IMR-90 (cell line): ENCODE measurements around the gene SLC17A6. TPM values are rescaled to one million over a fixed set of nuclear protein-coding genes. Genes with fewer than 3 reads are reported as not detected.

Experiments used
- ATAC-seq: fragments of 200-7000 bp; cut with Tn5 transposase; 2 replicates; pipeline ENCODE4 v1.9.1; 2020; ENCODE audit warnings: low read depth, mild to moderate bottlenecking, moderate library complexity
- BruUV-seq: library from RNA; stranded (reverse); fragments of 400-500 nt; replicated peaks from 2 replicates; lab custom pipeline; 2021; lab: Mats Ljungman, UMichigan
- CTCF ChIA-PET: fragments of 300-600 bp; formaldehyde crosslinking; extraction: SDS; loops from one replicate; lab custom pipeline; 2021; ENCODE audit warnings: antibody characterized with exemption; lab: Yijun Ruan, JAX
- POLR2A ChIA-PET: fragments of 300-600 bp; sonication (Branson Sonifier 250); formaldehyde crosslinking; loops from one replicate; lab custom pipeline; 2022; ENCODE audit warnings: antibody characterized with exemption; ENCODE audit not compliant: unreplicated experiment; lab: Charles Lee
- DNase-seq: peaks from one replicate; pipeline ENCODE4 v3.0.0; 2013
- H2AFZ ChIP-seq: replicated peaks from 2 replicates; pipeline ENCODE3; 2013; ENCODE audit warnings: low read length, mild to moderate bottlenecking; ENCODE audit not compliant: poor library complexity
- H2AK5ac ChIP-seq: 2 replicates; pipeline ENCODE4 v1.6.1; 2013; ENCODE audit warnings: low read depth, low read length, inconsistent platforms
- H2AK9ac ChIP-seq: replicated peaks from 2 replicates; pipeline ENCODE3; 2013; ENCODE audit warnings: mild to moderate bottlenecking, low read depth, low read length, moderate library complexity; ENCODE audit not compliant: poor library complexity
- H2BK120ac ChIP-seq: 2 replicates; pipeline ENCODE4 v1.6.1; 2013; ENCODE audit warnings: low read depth, low read length, inconsistent platforms
- H2BK15ac ChIP-seq: 3 replicates; pipeline ENCODE4 v1.6.1; 2013; ENCODE audit warnings: low read depth, low read length, inconsistent platforms
- H2BK20ac ChIP-seq: 2 replicates; pipeline ENCODE4 v1.6.1; 2013; ENCODE audit warnings: low read depth, mild to moderate bottlenecking, inconsistent platforms, low read length, moderate library complexity
- H2BK5ac ChIP-seq: 2 replicates; pipeline ENCODE4 v1.6.1; 2013; ENCODE audit warnings: mild to moderate bottlenecking, low read depth, low read length, inconsistent platforms; ENCODE audit not compliant: poor library complexity, severe bottlenecking
- H3K14ac ChIP-seq: replicated peaks from 2 replicates; pipeline ENCODE4 v1.6.1; 2013; ENCODE audit warnings: low read depth, low read length, inconsistent platforms
- H3K18ac ChIP-seq: 2 replicates; pipeline ENCODE4 v1.6.1; 2013; ENCODE audit warnings: low read depth, low read length, control low read depth
- H3K23ac ChIP-seq: 2 replicates; pipeline ENCODE4 v1.6.1; 2013; ENCODE audit warnings: low read depth, low read length, inconsistent platforms
- H3K27ac ChIP-seq: 2 replicates; pipeline ENCODE4 v1.5.1; 2013; ENCODE audit warnings: mild to moderate bottlenecking, control low read depth, low read length; ENCODE audit not compliant: insufficient read depth
- H3K27me3 ChIP-seq: 2 replicates; pipeline ENCODE4 v1.6.1; 2013; ENCODE audit warnings: low read length; ENCODE audit not compliant: control insufficient read depth, insufficient read depth
- H3K36me3 ChIP-seq: 2 replicates; pipeline ENCODE4 v1.6.1; 2013; ENCODE audit warnings: low read length, mixed read lengths; ENCODE audit not compliant: control insufficient read depth, insufficient read depth
- H3K4ac ChIP-seq: 2 replicates; pipeline ENCODE4 v1.6.1; 2013; ENCODE audit warnings: low read depth, low read length, inconsistent platforms
- H3K4me1 ChIP-seq: 2 replicates; pipeline ENCODE4 v1.6.1; 2013; ENCODE audit warnings: low read length, mixed read lengths; ENCODE audit not compliant: control insufficient read depth, insufficient read depth
- H3K4me2 ChIP-seq: 2 replicates; pipeline ENCODE4 v1.6.1; 2013; ENCODE audit warnings: low read depth, mild to moderate bottlenecking, control low read depth, low read length, moderate library complexity
- H3K4me3 ChIP-seq: 2 replicates; pipeline ENCODE4 v1.5.1; 2013; ENCODE audit warnings: low read depth, mild to moderate bottlenecking, control low read depth, low read length, moderate library complexity; ENCODE audit not compliant: insufficient read depth
- H3K56ac ChIP-seq: 2 replicates; pipeline ENCODE4 v1.6.1; 2013; ENCODE audit warnings: low read length, inconsistent platforms; ENCODE audit not compliant: insufficient read depth; ENCODE audit errors: extremely low read depth
- H3K79me1 ChIP-seq, 2 experiments: 2 replicates each; pipeline ENCODE4 v1.6.1; 2013; ENCODE audit warnings: low read length in 2 of 2, inconsistent platforms in 1 of 2, low read depth in 1 of 2
- H3K9ac ChIP-seq: 2 replicates; pipeline ENCODE4 v1.6.1; 2013; ENCODE audit warnings: low read depth, low read length, control low read depth
- H3K9me1 ChIP-seq: 2 replicates; pipeline ENCODE4 v1.6.1; 2013; ENCODE audit warnings: low read length, inconsistent platforms; ENCODE audit not compliant: insufficient read depth
- H3K9me3 ChIP-seq: 2 replicates; pipeline ENCODE4 v1.6.1; 2013; ENCODE audit warnings: low read length; ENCODE audit not compliant: control insufficient read depth, insufficient read depth
- H4K20me1 ChIP-seq: 2 replicates; pipeline ENCODE4 v1.6.1; 2013; ENCODE audit warnings: low read length, inconsistent platforms; ENCODE audit not compliant: insufficient read depth
- H4K5ac ChIP-seq: 2 replicates; pipeline ENCODE4 v1.6.1; 2013; ENCODE audit warnings: mild to moderate bottlenecking, low read depth, low read length, control low read depth
- H4K8ac ChIP-seq, 2 experiments: 2 replicates each; pipeline ENCODE4 v1.6.1; 2013; ENCODE audit warnings: low read depth in 2 of 2, low read length in 2 of 2, control low read depth in 1 of 2, inconsistent platforms in 1 of 2
- H4K91ac ChIP-seq: 2 replicates; pipeline ENCODE4 v1.6.1; 2013; ENCODE audit warnings: low read depth, low read length, inconsistent platforms; ENCODE audit not compliant: insufficient read depth
- BHLHE40 ChIP-seq: fragments of 150-350 bp; IDR thresholded peaks from 2 replicates; pipeline ENCODE4 v1.6.1; 2016; ENCODE audit warnings: mild to moderate bottlenecking, low read depth, low read length
- CEBPB ChIP-seq: IDR thresholded peaks from 2 replicates; pipeline ENCODE4 v1.6.1; 2012; ENCODE audit warnings: low read depth, low read length, improper control_type of control experiment
- CHD1 ChIP-seq: IDR thresholded peaks from 2 replicates; pipeline ENCODE4 v1.6.1; 2012; ENCODE audit warnings: low read depth, low read length, improper control_type of control experiment
- ELK1 ChIP-seq: fragments of 150-350 bp; IDR thresholded peaks from 2 replicates; pipeline ENCODE4 v1.6.1; 2016; ENCODE audit warnings: low read depth, mild to moderate bottlenecking, low read length, moderate library complexity, borderline replicate concordance
- FOS ChIP-seq: fragments of 150-350 bp; IDR thresholded peaks from 2 replicates; pipeline ENCODE4 v1.6.1; 2016; ENCODE audit warnings: low read depth, low read length
- MAZ ChIP-seq: IDR thresholded peaks from 2 replicates; pipeline ENCODE4 v1.6.1; 2012; ENCODE audit warnings: low read depth, mild to moderate bottlenecking, low read length, improper control_type of control experiment, moderate library complexity, borderline replicate concordance
- MXI1 ChIP-seq: IDR thresholded peaks from 2 replicates; pipeline ENCODE4 v1.6.1; 2012; ENCODE audit warnings: low read depth, mild to moderate bottlenecking, low read length, moderate library complexity, borderline replicate concordance
- NFE2L2 ChIP-seq: fragments of 150-350 bp; IDR thresholded peaks from 2 replicates; pipeline ENCODE4 v1.6.1; 2016; ENCODE audit warnings: low read depth, mild to moderate bottlenecking, low read length
- POLR2A ChIP-seq: IDR thresholded peaks from 2 replicates; pipeline ENCODE4 v1.6.1; 2012; ENCODE audit warnings: mild to moderate bottlenecking, low read depth, low read length
- RAD21 ChIP-seq: IDR thresholded peaks from 2 replicates; pipeline ENCODE4 v1.6.1; 2012; ENCODE audit warnings: low read length, improper control_type of control experiment
- RFX5 ChIP-seq: IDR thresholded peaks from 2 replicates; pipeline ENCODE4 v1.8.0; 2012; ENCODE audit warnings: low read depth, mild to moderate bottlenecking, low read length, moderate library complexity
- SMC3 ChIP-seq: fragments of 150-350 bp; IDR thresholded peaks from 2 replicates; pipeline ENCODE4 v1.6.1; 2016; ENCODE audit warnings: low read depth, mild to moderate bottlenecking, antibody characterized with exemption, low read length, moderate library complexity
- USF2 ChIP-seq: fragments of 150-350 bp; IDR thresholded peaks from 2 replicates; pipeline ENCODE4 v1.6.1; 2017; ENCODE audit warnings: mild to moderate bottlenecking, antibody characterized with exemption, low read length, low read depth
- WGBS, 2 experiments: methylation state at CpG; one replicate each; pipeline versions ENCODE4 v1.1.5 to v1.1.7; 2013; ENCODE audit warnings: missing lambda C conversion rate in 2 of 2; ENCODE audit not compliant: insufficient read length in 1 of 2; ENCODE audit errors: extremely low coverage in 2 of 2; 5-methylcytosine and 5-hydroxymethylcytosine counted together
- dilution Hi-C: fragments of 300-500 bp; cut with HindIII; formaldehyde crosslinking; loops from one replicate; pipeline ENCODE4 v1.14.3; 2018; ENCODE audit warnings: low sequenced_read_pairs; ENCODE audit not compliant: unreplicated experiment
- in situ Hi-C: fragments of 300-500 bp; cut with MboI; formaldehyde crosslinking; loops from 3 replicates; pipeline ENCODE4 v1.14.3; 2019; ENCODE audit warnings: low sequenced_read_pairs, inconsistent platforms, mixed read lengths
- intact Hi-C: fragments of 100-400 bp; cut with micrococcal nuclease; formaldehyde crosslinking; loops from 2 replicates; pipeline ENCODE4 v1.10.0; 2022
- polyA plus RNA-seq, 3 experiments: library from polyadenylated mRNA; depleted of rRNA; stranded (reverse); fragments of >200 nt; gene quantifications; 2 replicates each; pipeline ENCODE4 v1.2.3, GENCODE V29; 2012; ENCODE audit warnings: low replicate concordance in 1 of 3
- total RNA-seq: library from RNA; depleted of rRNA; stranded (reverse); fragments of >200 nt; gene quantifications from 2 replicates; pipeline ENCODE4 v1.2.3, GENCODE V29; 2012
- TF ChIP-seq, protein P1 (sequence below): conservative IDR thresholded peaks from 2 replicates; pipeline ENCODE4 v1.5.1; 2012; ENCODE audit warnings: mild to moderate bottlenecking, low read depth, low read length, improper control_type of control experiment

Gene SLC17A6
- total and polyA plus RNA-seq, 2 of the 4 experiments (the other 2 are of a cell fraction), result not detected

DNA sequence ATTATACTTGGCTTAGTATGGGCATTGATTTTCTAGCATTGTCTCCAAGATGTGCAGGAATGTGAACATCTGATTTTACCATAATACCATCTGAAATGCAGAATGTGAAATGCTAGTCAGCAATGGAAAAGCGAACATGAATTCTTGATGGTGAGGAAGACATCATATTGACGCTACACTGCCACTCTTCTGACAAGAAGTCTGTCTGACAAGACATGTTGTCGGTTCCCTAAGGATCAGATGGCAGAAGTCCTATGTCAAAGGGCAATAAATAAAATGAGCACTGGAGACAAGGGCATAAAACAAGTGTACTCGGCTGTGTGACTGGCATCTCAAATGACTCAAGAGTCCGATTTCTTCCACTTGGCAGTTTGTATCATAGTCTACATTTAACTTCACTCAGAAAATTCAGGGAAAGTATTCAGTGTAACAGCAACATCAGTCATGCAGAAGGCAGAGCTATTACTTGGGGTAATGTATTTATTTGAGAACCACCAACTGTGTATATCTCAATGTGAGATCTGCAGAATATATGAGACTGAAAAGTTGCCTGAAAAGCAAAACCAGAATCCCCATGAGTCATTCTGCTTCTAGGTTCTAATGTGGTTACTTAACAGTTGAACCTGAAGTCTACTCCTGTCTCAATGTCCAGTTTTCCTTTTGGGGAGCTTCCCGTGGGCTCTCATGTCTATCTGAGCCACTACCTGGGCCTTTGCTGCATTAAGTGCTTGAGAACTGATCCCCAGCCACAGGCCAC is 51.5 kb downstream of the SLC17A6 start:
- ATAC-seq, result no peak
- H4K5ac ChIP-seq, result no peak overlapping the region

More for the DNA sequence above, 51.5 kb downstream of the SLC17A6 start:
- dilution Hi-C loops (no loop called here), in situ Hi-C loops (no loop called here), intact Hi-C loops (no loop called here)
- no peak overlapping the region for H2BK5ac ChIP-seq
- H3K56ac ChIP-seq, result no peak overlapping the region
- no peaks in the 10 kb centered on the region for H3K9me1 ChIP-seq
- no peak overlapping the region for H4K8ac ChIP-seq
- CTCF ChIA-PET, result no interaction called here
- no peak overlapping the region for H2BK120ac ChIP-seq
- H2BK20ac ChIP-seq, result no peak overlapping the region
- H4K91ac ChIP-seq, result no peak overlapping the region
- DNase-seq, result no peak
- no peaks in the 10 kb centered on the region; the same call in 1 of the 2 replicates for H3K9me3 ChIP-seq
- no peak overlapping the region for H2AK5ac ChIP-seq
- no peak for TF ChIP-seq ELK1
- no peak for TF ChIP-seq CHD1
- no peak for TF ChIP-seq FOS
- no peak for TF ChIP-seq MAZ
- TF ChIP-seq MXI1, result no peak
- TF ChIP-seq RFX5, result no peak
- no peak for TF ChIP-seq SMC3
- TF ChIP-seq, protein P1, sequence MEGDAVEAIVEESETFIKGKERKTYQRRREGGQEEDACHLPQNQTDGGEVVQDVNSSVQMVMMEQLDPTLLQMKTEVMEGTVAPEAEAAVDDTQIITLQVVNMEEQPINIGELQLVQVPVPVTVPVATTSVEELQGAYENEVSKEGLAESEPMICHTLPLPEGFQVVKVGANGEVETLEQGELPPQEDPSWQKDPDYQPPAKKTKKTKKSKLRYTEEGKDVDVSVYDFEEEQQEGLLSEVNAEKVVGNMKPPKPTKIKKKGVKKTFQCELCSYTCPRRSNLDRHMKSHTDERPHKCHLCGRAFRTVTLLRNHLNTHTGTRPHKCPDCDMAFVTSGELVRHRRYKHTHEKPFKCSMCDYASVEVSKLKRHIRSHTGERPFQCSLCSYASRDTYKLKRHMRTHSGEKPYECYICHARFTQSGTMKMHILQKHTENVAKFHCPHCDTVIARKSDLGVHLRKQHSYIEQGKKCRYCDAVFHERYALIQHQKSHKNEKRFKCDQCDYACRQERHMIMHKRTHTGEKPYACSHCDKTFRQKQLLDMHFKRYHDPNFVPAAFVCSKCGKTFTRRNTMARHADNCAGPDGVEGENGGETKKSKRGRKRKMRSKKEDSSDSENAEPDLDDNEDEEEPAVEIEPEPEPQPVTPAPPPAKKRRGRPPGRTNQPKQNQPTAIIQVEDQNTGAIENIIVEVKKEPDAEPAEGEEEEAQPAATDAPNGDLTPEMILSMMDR, result no peak
- TF ChIP-seq USF2, result no peak
- TF ChIP-seq RAD21, result no peak
- TF ChIP-seq NFE2L2, result no peak
- no peak for TF ChIP-seq POLR2A
- TF ChIP-seq BHLHE40, result no peak
- TF ChIP-seq CEBPB, result no peak
- H3K36me3 ChIP-seq, result no peaks in the 10 kb centered on the region
- H3K18ac ChIP-seq, result no peak overlapping the region
- H3K79me1 ChIP-seq, result no peaks in the 10 kb centered on the region
- no peak overlapping the region for H3K9ac ChIP-seq
- H3K4me1 ChIP-seq, result no peaks in the 10 kb centered on the region
- no peaks in the 10 kb centered on the region for H3K27me3 ChIP-seq
- H3K14ac ChIP-seq, result no peak overlapping the region
- no peak overlapping the region for H3K4ac ChIP-seq
- H2AFZ ChIP-seq, result no peak overlapping the region
- H3K23ac ChIP-seq, result no peak overlapping the region
- no peak overlapping the region for H2AK9ac ChIP-seq
- no peak overlapping the region for H3K27ac ChIP-seq
- H3K4me2 ChIP-seq, result no peak overlapping the region
- WGBS, 2 experiments, result 73% methylated on average over 2 of the region's 6 CpGs; no CpG with 5 or more reads in 1 of the 2 experiments
- BruUV-seq, result no TSS peak
- POLR2A ChIA-PET, result no interaction called here
- H2BK15ac ChIP-seq, result no peak overlapping the region
- H3K4me3 ChIP-seq, result no peak overlapping the region
- H4K20me1 ChIP-seq, result no peaks in the 10 kb centered on the region
